Measurements from ENCODE around the gene DQX1.

- TF ChIP-seq POLR2AphosphoS5 (IDR thresholded peaks at IDR 0.05) (no peak), EP300 (conservative IDR thresholded peaks at IDR 0.05; ENCODE audit: poor library complexity, severe bottlenecking) (no peak), REST (IDR thresholded peaks at IDR 0.05; ENCODE audit: borderline replicate concordance) (no peak), RAD21 (conservative IDR thresholded peaks at IDR 0.05) (no peak)
- TF ChIP-seq, protein P1, sequence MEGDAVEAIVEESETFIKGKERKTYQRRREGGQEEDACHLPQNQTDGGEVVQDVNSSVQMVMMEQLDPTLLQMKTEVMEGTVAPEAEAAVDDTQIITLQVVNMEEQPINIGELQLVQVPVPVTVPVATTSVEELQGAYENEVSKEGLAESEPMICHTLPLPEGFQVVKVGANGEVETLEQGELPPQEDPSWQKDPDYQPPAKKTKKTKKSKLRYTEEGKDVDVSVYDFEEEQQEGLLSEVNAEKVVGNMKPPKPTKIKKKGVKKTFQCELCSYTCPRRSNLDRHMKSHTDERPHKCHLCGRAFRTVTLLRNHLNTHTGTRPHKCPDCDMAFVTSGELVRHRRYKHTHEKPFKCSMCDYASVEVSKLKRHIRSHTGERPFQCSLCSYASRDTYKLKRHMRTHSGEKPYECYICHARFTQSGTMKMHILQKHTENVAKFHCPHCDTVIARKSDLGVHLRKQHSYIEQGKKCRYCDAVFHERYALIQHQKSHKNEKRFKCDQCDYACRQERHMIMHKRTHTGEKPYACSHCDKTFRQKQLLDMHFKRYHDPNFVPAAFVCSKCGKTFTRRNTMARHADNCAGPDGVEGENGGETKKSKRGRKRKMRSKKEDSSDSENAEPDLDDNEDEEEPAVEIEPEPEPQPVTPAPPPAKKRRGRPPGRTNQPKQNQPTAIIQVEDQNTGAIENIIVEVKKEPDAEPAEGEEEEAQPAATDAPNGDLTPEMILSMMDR (IDR thresholded peaks at IDR 0.05; ENCODE audit: poor library complexity, severe bottlenecking): no peak
These were observed 709 bp upstream of the DQX1 start for GRCh38 chr2:74526649-74527230.
